Measurements from ENCODE around the gene EFHC2.

The EFHC2 gene

DNA sequence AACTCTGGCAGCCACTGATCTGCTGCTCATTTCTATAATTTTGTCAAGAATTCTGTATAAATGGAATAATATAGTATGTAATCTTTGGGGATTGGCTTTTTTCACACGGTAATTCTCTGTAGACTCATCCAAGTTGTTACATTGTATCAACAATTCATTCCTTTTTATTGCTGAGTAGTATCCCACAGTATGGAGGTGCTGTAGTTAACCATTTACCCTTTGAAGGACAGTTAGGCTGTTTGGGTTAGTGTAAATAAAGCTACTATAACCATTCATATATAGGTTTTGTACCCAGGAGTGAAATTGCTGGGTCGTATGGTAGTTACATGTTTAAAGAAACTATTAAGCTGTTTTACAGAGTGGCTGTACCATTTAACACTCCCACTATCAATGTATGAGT is 213.3 kb downstream of the EFHC2 start:
- H3K4me3 ChIP-seq (ENCODE audit: low read depth, low read length): no peak overlapping the region
- in situ Hi-C loops (cut with HindIII; ENCODE audit: low sequenced_read_pairs): no loop called here
- DNase-seq (ENCODE audit: low read depth): no peak
- TF ChIP-seq CTCF (IDR thresholded peaks at IDR 0.05; ENCODE audit: low read depth, low read length, missing control alignments): no peak

DNA sequence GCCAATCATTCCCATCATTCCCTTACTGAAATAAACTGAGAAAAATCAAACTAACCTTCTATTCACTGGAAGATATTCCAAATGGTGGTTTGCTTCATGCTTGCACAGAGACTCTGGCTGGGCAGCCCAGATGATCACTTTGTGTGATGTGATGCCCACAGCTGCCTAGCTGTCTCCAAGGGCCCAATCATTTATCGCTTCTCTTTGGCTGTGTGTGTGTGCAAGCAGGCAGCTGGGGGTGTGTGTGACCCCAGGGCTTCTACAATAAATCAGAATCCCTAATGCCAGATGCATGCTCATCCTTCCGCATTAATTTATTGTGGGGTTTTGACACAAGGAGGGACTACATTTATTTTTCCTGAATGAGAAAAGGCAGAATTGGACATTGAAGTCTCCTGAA is 230.1 kb downstream of the EFHC2 start:
- DNase-seq (ENCODE audit: low read depth): no peak
- H3K4me3 ChIP-seq (ENCODE audit: low read depth, low read length): no peak overlapping the region
- in situ Hi-C loops (cut with HindIII; ENCODE audit: low sequenced_read_pairs): no loop called here
- TF ChIP-seq CTCF (IDR thresholded peaks at IDR 0.05; ENCODE audit: low read depth, low read length, missing control alignments): no peak

DNA sequence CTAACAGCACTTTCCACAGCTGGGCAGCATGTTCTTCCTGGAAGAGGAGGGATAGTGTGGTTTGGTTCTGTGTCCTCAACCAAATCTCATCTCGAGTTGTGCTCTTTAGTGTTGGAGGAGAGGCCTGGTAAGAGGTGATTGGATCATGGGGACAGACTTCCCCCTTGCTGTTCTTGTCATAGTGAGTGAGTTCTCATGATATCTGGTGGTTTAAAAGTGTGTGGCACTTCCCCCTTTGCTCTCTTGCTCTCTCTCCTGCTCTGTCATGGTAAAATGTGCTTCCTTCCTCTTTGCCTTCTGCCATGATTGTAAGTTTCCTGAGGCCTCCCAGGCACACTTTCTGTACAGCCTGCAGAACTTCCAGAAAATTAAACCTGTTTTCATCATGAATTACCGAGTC is 236.6 kb downstream of the EFHC2 start:
- no peak for DNase-seq (ENCODE audit: low read depth)
- in situ Hi-C loops (cut with HindIII; ENCODE audit: low sequenced_read_pairs): no loop called here
- H3K4me3 ChIP-seq (ENCODE audit: low read depth, low read length): no peak overlapping the region
- no peak for TF ChIP-seq CTCF (IDR thresholded peaks at IDR 0.05; ENCODE audit: low read depth, low read length, missing control alignments)

GRCh38 chrX:44105228-44105913 is 238.1 kb downstream of the EFHC2 start:
- no peak overlapping the region for H3K4me3 ChIP-seq (ENCODE audit: low read depth, low read length)
- no peak for TF ChIP-seq CTCF (IDR thresholded peaks at IDR 0.05; ENCODE audit: low read depth, low read length, missing control alignments)
- in situ Hi-C loops (cut with HindIII; ENCODE audit: low sequenced_read_pairs): no loop called here
- DNase-seq (ENCODE audit: low read depth): no peak

DNA sequence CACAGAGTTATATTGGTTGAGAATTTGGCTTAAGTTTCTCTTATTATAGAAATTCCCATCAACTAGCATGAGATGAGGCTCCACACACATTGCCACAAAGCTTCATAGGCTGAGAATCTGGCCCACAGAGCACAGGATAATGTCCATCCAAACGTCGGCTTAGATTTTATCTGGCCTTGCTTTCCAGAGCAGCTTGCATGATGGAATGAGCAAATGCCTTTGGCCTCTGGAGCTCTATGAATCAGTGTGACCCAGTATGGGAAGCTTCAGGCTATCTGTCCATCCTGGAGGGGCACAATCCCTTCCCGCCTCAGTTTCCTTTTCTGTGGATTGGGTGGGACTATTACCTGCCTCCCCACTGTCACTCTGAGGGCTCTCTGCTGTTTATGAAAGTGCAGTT is 238.8 kb downstream of the EFHC2 start:
- no peak for DNase-seq (ENCODE audit: low read depth)
- in situ Hi-C loops (cut with HindIII; ENCODE audit: low sequenced_read_pairs): no loop called here
- no peak for TF ChIP-seq CTCF (IDR thresholded peaks at IDR 0.05; ENCODE audit: low read depth, low read length, missing control alignments)
- no peak overlapping the region for H3K4me3 ChIP-seq (ENCODE audit: low read depth, low read length)

DNA sequence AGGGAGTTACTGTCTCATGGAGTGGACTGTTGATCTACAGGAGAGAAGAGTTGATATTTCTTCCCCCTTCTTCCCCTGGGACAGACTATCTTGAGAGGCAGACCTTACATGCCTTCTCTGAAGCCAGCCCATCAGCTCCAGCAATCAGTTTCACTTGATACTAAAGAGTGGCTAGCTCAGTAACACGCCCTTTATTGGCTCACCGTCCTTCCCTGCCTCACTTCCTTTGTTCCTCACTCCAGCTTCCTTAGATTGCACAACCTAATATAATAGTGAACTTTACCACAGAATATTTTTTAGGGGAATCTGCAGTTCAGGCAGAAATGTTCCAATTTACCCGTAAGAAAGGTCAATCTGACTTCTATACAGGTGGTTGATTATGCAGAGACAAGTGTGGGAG is 242.2 kb downstream of the EFHC2 start:
- in situ Hi-C loops (cut with HindIII; ENCODE audit: low sequenced_read_pairs): no loop called here
- no peak for TF ChIP-seq CTCF (IDR thresholded peaks at IDR 0.05; ENCODE audit: low read depth, low read length, missing control alignments)
- no peak for DNase-seq (ENCODE audit: low read depth)
- H3K4me3 ChIP-seq (ENCODE audit: low read depth, low read length): no peak overlapping the region
